Measurements from ENCODE around the gene OSBPL1A. TPM values are rescaled to one million over a fixed set of nuclear protein-coding genes. Genes with fewer than 3 reads are reported as not detected.

OSBPL1A gene
- total and polyA plus RNA-seq, 4 donors = 64.8 to 132 (median 77.3) TPM

GRCh38 chr18:24276994-24277393 lies 120.6 kb downstream of the OSBPL1A start:
- no peaks in the 10 kb centered on the region for H3K36me3 ChIP-seq (ENCODE audit: control insufficient read depth, insufficient read depth, low read length)
- H3K27me3 ChIP-seq (ENCODE audit: control insufficient read depth, insufficient read depth, low read length) = no peaks in the 10 kb centered on the region
- no peaks in the 10 kb centered on the region for H3K4me1 ChIP-seq (ENCODE audit: control insufficient read depth, insufficient read depth, low read length)
- no peak for DNase-seq (ENCODE audit: low read depth in 4 of 6, low spot score in 6 of 6)
- no peaks in the 10 kb centered on the region for H3K9me3 ChIP-seq (ENCODE audit: control insufficient read depth, insufficient read depth, low read length)
- no peak overlapping the region for H3K4me3 ChIP-seq (ENCODE audit: low read depth, low read length)
- no peak overlapping the region for H3K27ac ChIP-seq (ENCODE audit: low read depth, low read length)

GRCh38 chr18:24274837-24275236 lies 122.8 kb downstream of the OSBPL1A start:
- 86% methylated on average over 3 of the region's 3 CpGs for WGBS (ENCODE audit: insufficient coverage)

GRCh38 chr18:24273596-24273995 lies 124.0 kb downstream of the OSBPL1A start:
- Histone ChIP-seq H3K4me1 (ENCODE audit: control insufficient read depth, insufficient read depth, low read length) (no peaks in the 10 kb centered on the region), H3K27ac (ENCODE audit: low read depth, low read length) (no peak overlapping the region)

More at GRCh38 chr18:24274837-24275236, 122.8 kb downstream of the OSBPL1A start:
- no peak for DNase-seq (ENCODE audit: low read depth in 4 of 6, low spot score in 6 of 6)
- no peak overlapping the region for H3K4me3 ChIP-seq (ENCODE audit: low read depth, low read length)
- no peak overlapping the region for H3K27ac ChIP-seq (ENCODE audit: low read depth, low read length)
- H3K36me3 ChIP-seq (ENCODE audit: control insufficient read depth, insufficient read depth, low read length) = no peaks in the 10 kb centered on the region
- H3K9me3 ChIP-seq (ENCODE audit: control insufficient read depth, insufficient read depth, low read length) = no peaks in the 10 kb centered on the region
- no peaks in the 10 kb centered on the region for H3K4me1 ChIP-seq (ENCODE audit: control insufficient read depth, insufficient read depth, low read length)
- no peaks in the 10 kb centered on the region for H3K27me3 ChIP-seq (ENCODE audit: control insufficient read depth, insufficient read depth, low read length)

GRCh38 chr18:24272229-24272525 lies 125.4 kb downstream of the OSBPL1A start:
- H3K27ac ChIP-seq (ENCODE audit: low read depth, low read length) = peak overlapping the region; percentile 64
- WGBS (ENCODE audit: insufficient coverage) = 0% methylated on average over 5 of the region's 9 CpGs
- DNase-seq (ENCODE audit: low read depth in 4 of 6, low spot score in 6 of 6) = peak in 3 of 6 donors; percentile 29 to 88 (median 39)
- H3K27me3 ChIP-seq (ENCODE audit: control insufficient read depth, insufficient read depth, low read length) = no peaks in the 10 kb centered on the region
- H3K4me1 ChIP-seq (ENCODE audit: control insufficient read depth, insufficient read depth, low read length) = no peaks in the 10 kb centered on the region
- peak overlapping the region; percentile 60 for H3K4me3 ChIP-seq (ENCODE audit: low read depth, low read length)
- no peaks in the 10 kb centered on the region for H3K36me3 ChIP-seq (ENCODE audit: control insufficient read depth, insufficient read depth, low read length)
- H3K9me3 ChIP-seq (ENCODE audit: control insufficient read depth, insufficient read depth, low read length) = peaks cover 1% of the 10 kb centered on the region

More at GRCh38 chr18:24273596-24273995, 124.0 kb downstream of the OSBPL1A start:
- 100% methylated on average over 2 of the region's 2 CpGs for WGBS (ENCODE audit: insufficient coverage)
- H3K9me3 ChIP-seq (ENCODE audit: control insufficient read depth, insufficient read depth, low read length) = no peaks in the 10 kb centered on the region
- H3K27me3 ChIP-seq (ENCODE audit: control insufficient read depth, insufficient read depth, low read length) = no peaks in the 10 kb centered on the region
- no peak overlapping the region for H3K4me3 ChIP-seq (ENCODE audit: low read depth, low read length)
- DNase-seq (ENCODE audit: low read depth in 4 of 6, low spot score in 6 of 6) = no peak
- H3K36me3 ChIP-seq (ENCODE audit: control insufficient read depth, insufficient read depth, low read length) = no peaks in the 10 kb centered on the region

- Histone ChIP-seq H3K4me1 (ENCODE audit: control insufficient read depth, insufficient read depth, low read length) (no peaks in the 10 kb centered on the region), H3K9me3 (ENCODE audit: control insufficient read depth, insufficient read depth, low read length) (peaks cover 3% of the 10 kb centered on the region), H3K4me3 (ENCODE audit: low read depth, low read length) (peak overlapping the region; percentile 80), H3K36me3 (ENCODE audit: control insufficient read depth, insufficient read depth, low read length) (no peaks in the 10 kb centered on the region), H3K27me3 (ENCODE audit: control insufficient read depth, insufficient read depth, low read length) (no peaks in the 10 kb centered on the region), H3K27ac (ENCODE audit: low read depth, low read length) (peak overlapping the region; percentile 89)
- DNase-seq (ENCODE audit: low read depth in 4 of 6, low spot score in 6 of 6) = peak; percentile 24 to 84 (median 42)
- under 1% methylated on average over 94 of the region's 96 CpGs for WGBS (ENCODE audit: insufficient coverage)
These were observed 126.0 kb downstream of the OSBPL1A start for GRCh38 chr18:24271381-24272228.

- no peaks in the 10 kb centered on the region for H3K36me3 ChIP-seq (ENCODE audit: control insufficient read depth, insufficient read depth, low read length)
- peaks cover 3% of the 10 kb centered on the region for H3K9me3 ChIP-seq (ENCODE audit: control insufficient read depth, insufficient read depth, low read length)
- no peaks in the 10 kb centered on the region for H3K4me1 ChIP-seq (ENCODE audit: control insufficient read depth, insufficient read depth, low read length)
- H3K4me3 ChIP-seq (ENCODE audit: low read depth, low read length) = peak overlapping the region; percentile 80
- peak overlapping the region; percentile 89 for H3K27ac ChIP-seq (ENCODE audit: low read depth, low read length)
- no peaks in the 10 kb centered on the region for H3K27me3 ChIP-seq (ENCODE audit: control insufficient read depth, insufficient read depth, low read length)
- DNase-seq (ENCODE audit: low read depth in 4 of 6, low spot score in 6 of 6) = peak; percentile 8 to 70 (median 43)
- 11% methylated on average over 9 of the region's 9 CpGs for WGBS (ENCODE audit: insufficient coverage)
These were observed 126.7 kb downstream of the OSBPL1A start for GRCh38 chr18:24270937-24271380.

- peak overlapping the region; percentile 89 for H3K27ac ChIP-seq (ENCODE audit: low read depth, low read length)
- H3K4me3 ChIP-seq (ENCODE audit: low read depth, low read length) = peak overlapping the region; percentile 80
- WGBS (ENCODE audit: insufficient coverage) = no CpG with 5 or more reads among the region's 4 CpGs
- H3K9me3 ChIP-seq (ENCODE audit: control insufficient read depth, insufficient read depth, low read length) = peaks cover 3% of the 10 kb centered on the region
- no peaks in the 10 kb centered on the region for H3K27me3 ChIP-seq (ENCODE audit: control insufficient read depth, insufficient read depth, low read length)
- peak in 1 of 6 donors; percentile 9 for DNase-seq (ENCODE audit: low read depth in 4 of 6, low spot score in 6 of 6)
- H3K36me3 ChIP-seq (ENCODE audit: control insufficient read depth, insufficient read depth, low read length) = no peaks in the 10 kb centered on the region
- H3K4me1 ChIP-seq (ENCODE audit: control insufficient read depth, insufficient read depth, low read length) = no peaks in the 10 kb centered on the region
These were observed 127.2 kb downstream of the OSBPL1A start for GRCh38 chr18:24270358-24270936.

- H3K27me3 ChIP-seq (ENCODE audit: control insufficient read depth, insufficient read depth, low read length) = no peaks in the 10 kb centered on the region
- H3K36me3 ChIP-seq (ENCODE audit: control insufficient read depth, insufficient read depth, low read length) = no peaks in the 10 kb centered on the region
- no peaks in the 10 kb centered on the region for H3K4me1 ChIP-seq (ENCODE audit: control insufficient read depth, insufficient read depth, low read length)
- peaks cover 3% of the 10 kb centered on the region for H3K9me3 ChIP-seq (ENCODE audit: control insufficient read depth, insufficient read depth, low read length)
- WGBS (ENCODE audit: insufficient coverage) = 87% methylated on average over 7 of the region's 10 CpGs
- H3K27ac ChIP-seq (ENCODE audit: low read depth, low read length) = no peak overlapping the region
- no peak for DNase-seq (ENCODE audit: low read depth in 4 of 6, low spot score in 6 of 6)
- H3K4me3 ChIP-seq (ENCODE audit: low read depth, low read length) = no peak overlapping the region
These were observed 128.7 kb downstream of the OSBPL1A start for GRCh38 chr18:24268784-24269550.

GRCh38 chr18:24267878-24268277 lies 129.7 kb downstream of the OSBPL1A start:
- no peak overlapping the region for H3K4me3 ChIP-seq (ENCODE audit: low read depth, low read length)
- WGBS (ENCODE audit: insufficient coverage) = no CpG with 5 or more reads among the region's 1 CpG
- H3K27ac ChIP-seq (ENCODE audit: low read depth, low read length) = no peak overlapping the region

More at GRCh38 chr18:24267878-24268277, 129.7 kb downstream of the OSBPL1A start:
- DNase-seq (ENCODE audit: low read depth in 4 of 6, low spot score in 6 of 6) = no peak
- Histone ChIP-seq H3K36me3 (ENCODE audit: control insufficient read depth, insufficient read depth, low read length) (no peaks in the 10 kb centered on the region), H3K4me1 (ENCODE audit: control insufficient read depth, insufficient read depth, low read length) (no peaks in the 10 kb centered on the region), H3K9me3 (ENCODE audit: control insufficient read depth, insufficient read depth, low read length) (peaks cover 3% of the 10 kb centered on the region), H3K27me3 (ENCODE audit: control insufficient read depth, insufficient read depth, low read length) (no peaks in the 10 kb centered on the region)
